HCT116 (cell line): ENCODE results near the gene MST1.

Source experiments
- CTCF ChIP-seq, 3 experiments: fragments of 200-600 bp in 1 of 3; sonication (generic) in 1 of 3; IDR thresholded peaks in 2 of 3; conservative IDR thresholded peaks in 1 of 3; 2 replicates each; pipeline ENCODE4 v1.5.1; 2012 to 2017; ENCODE audit warnings: low read depth in 2 of 3, low read length in 2 of 3, antibody characterized with exemption in 1 of 3, borderline replicate concordance in 1 of 3, control low read depth in 1 of 3, mild to moderate bottlenecking in 1 of 3, mixed read lengths in 1 of 3, mixed run types in 1 of 3, moderate library complexity in 1 of 3; ENCODE audit not compliant: insufficient read depth in 1 of 3
- EZH2phosphoT487 ChIP-seq: fragments of 200-600 bp; IDR thresholded peaks from 2 replicates; pipeline ENCODE4 v1.6.1; 2018; ENCODE audit warnings: antibody characterized with exemption, borderline replicate concordance
- POLR2AphosphoS5 ChIP-seq: IDR thresholded peaks from 2 replicates; pipeline ENCODE4 v1.6.1; 2011; ENCODE audit warnings: mild to moderate bottlenecking, low read depth, low read length, moderate library complexity
- RAD21 ChIP-seq: IDR thresholded peaks from 2 replicates; pipeline ENCODE4 v1.6.1; 2012; ENCODE audit warnings: low read depth, mild to moderate bottlenecking

DNA sequence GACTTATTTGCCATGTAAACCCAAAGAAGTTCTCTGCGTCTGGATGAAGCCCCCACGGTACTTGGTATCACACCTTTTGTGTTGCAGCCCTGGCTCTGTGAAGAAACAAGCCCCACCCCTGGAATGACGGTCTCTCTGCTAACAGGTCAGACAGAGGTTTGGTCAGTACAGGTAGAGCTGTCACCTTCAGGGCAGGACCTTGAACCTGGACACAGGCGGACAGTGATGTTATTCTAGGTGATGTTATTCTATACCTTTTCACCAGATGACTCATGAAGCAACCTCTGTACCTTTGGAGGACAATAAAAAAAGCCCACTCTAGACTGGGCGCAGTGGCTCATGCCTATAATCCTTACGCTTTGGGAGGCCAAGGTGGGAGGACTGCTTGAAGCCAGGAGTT is 45.5 kb upstream of the MST1 start:
- TF ChIP-seq EZH2phosphoT487 (no peak), CTCF (IDR thresholded peaks at IDR 0.05 in 2 of 3, conservative IDR thresholded peaks at IDR 0.05 in 1 of 3; ENCODE audit: borderline replicate concordance in 1 of 3, insufficient read depth in 1 of 3, low read depth in 2 of 3, low read length in 2 of 3) (no peak), POLR2AphosphoS5 (no peak), RAD21 (no peak)
